HG03103 (cell line): ENCODE data around the gene SLC35G6.
"Not testable (repeated sequence)": the region's sequence is repeated elsewhere in the genome, so short reads cannot be mapped to it uniquely, and the experiment has no call there.

Experiments used
- ATAC-seq: cut with Tn5 transposase; IDR thresholded peaks from one replicate; pipeline ENCODE4 v1.9.1; 2021; ENCODE audit warnings: low read depth; ENCODE audit not compliant: unreplicated experiment

Gene SLC35G6

GRCh38 chr17:7481275-7481674 is at the start of gene SLC35G6:
Gene SLC35G6 (plus strand): TSS chr17:7481446. CDS start chr17:7481517, 71 bp downstream.
- not testable (repeated sequence) for ATAC-seq

- ATAC-seq: no peak
Measured at GRCh38 chr17:7432296-7432695, 49.0 kb upstream of the SLC35G6 start.

- ATAC-seq: peak; percentile 10
Measured at GRCh38 chr17:7435676-7436555, 45.3 kb upstream of the SLC35G6 start.

- no peak for ATAC-seq
Measured at GRCh38 chr17:7436556-7437368, 44.5 kb upstream of the SLC35G6 start.

GRCh38 chr17:7437369-7437863 is 43.8 kb upstream of the SLC35G6 start:
- no peak for ATAC-seq

GRCh38 chr17:7437950-7438614 is 43.2 kb upstream of the SLC35G6 start:
- ATAC-seq: no peak

- no peak for ATAC-seq
Measured at GRCh38 chr17:7438656-7439460, 42.4 kb upstream of the SLC35G6 start.

DNA sequence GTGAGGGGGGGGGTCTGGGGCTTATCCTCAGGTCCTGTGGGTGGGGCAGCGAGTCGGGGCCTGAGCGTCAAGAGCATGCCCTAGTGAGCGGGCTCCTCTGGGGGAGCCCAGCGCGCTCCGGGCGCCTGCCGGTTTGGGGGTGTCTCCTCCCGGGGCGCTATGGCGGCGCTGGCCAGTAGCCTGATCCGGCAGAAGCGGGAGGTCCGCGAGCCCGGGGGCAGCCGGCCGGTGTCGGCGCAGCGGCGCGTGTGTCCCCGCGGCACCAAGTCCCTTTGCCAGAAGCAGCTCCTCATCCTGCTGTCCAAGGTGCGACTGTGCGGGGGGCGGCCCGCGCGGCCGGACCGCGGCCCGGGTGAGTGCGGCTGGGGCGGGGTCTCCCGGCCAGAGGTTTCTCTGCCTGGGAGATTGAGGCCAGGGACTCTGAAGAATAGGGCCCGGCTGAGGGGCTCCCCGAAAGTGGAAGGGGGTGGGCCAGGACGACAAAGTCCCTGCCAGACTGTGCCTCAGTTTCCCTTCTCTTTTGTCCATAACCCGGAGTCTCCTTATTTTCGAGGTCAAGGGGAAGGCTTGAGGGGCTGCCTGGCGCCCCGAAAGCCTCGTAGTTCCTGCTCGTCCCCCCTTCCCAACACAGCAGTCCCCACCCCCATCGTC is 41.7 kb upstream of the SLC35G6 start, which contains the start of gene FGF11:
TSS of gene FGF11 (plus strand) at position 51 of the 651 bp plus-strand sequence. CDS start at position 160, 109 bp downstream.
- ATAC-seq: no peak

GRCh38 chr17:7440113-7440833 is 41.0 kb upstream of the SLC35G6 start:
- no peak for ATAC-seq

- ATAC-seq: no peak
Measured at GRCh38 chr17:7440834-7441195, 40.4 kb upstream of the SLC35G6 start.

GRCh38 chr17:7441266-7441665 is 40.0 kb upstream of the SLC35G6 start:
- no peak for ATAC-seq

DNA sequence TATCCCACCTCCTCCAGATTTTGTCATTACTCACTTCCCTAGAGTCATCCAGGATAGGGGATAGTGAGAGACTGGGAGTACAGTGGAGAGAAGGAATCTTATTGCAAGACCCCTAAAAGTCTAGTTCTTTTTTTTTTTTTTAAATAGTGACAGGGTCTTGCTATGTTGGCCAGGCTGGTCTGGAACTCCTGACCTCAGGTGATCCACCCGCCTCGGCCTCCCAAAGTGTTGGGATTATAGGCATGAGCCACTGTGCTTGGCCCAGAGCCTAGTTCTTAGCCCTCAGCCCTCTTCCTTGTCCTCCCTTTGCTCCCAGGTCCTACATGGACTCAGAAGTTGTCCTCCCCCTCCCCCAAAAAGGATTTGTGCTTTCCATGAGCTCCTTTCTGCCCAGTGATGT is 39.1 kb upstream of the SLC35G6 start:
- ATAC-seq: no peak

DNA sequence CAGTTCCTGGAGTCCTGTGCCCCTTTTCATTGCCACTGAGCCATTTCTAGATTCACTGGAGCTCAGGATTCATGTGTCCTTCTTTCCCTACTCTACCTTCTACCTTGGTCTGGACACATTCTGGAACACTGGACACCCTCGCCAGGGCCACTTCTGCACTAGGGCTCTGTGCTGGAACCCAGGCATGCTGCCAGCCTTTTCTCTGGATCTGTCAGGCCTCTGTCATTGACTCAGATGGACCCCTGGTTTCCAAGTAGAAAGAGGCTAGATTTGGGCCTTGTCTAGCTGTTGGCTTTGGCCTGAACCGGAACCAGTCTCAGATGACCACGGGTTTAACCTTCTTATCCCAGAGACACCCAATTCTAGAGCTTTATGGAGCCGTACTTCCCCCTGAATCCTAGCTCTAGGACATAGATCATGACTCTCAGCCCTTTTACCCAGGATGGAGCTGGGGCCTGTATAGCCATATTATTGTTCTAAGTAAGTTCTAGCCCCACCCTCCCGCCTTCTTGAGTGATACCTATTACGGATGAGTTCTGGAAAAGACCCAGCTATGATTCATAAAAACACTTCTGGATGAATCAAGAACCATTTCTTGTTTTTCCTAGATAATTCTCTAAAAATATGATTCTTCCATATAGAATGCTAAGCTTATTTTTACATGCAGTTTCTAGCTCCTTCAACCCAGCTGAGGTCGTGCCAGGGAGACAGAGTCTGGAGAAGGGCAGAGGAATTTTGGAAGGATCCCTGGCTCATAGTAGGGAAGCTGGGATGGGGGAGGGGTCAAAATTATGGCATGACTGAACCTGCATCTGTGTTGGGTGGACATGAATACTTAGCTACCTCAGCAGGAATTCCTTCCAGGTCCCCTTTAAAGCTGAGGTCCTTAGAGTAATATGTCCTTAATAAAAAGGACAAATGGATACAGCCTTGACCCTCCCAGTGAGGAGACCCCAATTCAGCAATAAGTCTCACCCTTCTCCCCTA is 37.5 kb upstream of the SLC35G6 start:
- no peak for ATAC-seq

DNA sequence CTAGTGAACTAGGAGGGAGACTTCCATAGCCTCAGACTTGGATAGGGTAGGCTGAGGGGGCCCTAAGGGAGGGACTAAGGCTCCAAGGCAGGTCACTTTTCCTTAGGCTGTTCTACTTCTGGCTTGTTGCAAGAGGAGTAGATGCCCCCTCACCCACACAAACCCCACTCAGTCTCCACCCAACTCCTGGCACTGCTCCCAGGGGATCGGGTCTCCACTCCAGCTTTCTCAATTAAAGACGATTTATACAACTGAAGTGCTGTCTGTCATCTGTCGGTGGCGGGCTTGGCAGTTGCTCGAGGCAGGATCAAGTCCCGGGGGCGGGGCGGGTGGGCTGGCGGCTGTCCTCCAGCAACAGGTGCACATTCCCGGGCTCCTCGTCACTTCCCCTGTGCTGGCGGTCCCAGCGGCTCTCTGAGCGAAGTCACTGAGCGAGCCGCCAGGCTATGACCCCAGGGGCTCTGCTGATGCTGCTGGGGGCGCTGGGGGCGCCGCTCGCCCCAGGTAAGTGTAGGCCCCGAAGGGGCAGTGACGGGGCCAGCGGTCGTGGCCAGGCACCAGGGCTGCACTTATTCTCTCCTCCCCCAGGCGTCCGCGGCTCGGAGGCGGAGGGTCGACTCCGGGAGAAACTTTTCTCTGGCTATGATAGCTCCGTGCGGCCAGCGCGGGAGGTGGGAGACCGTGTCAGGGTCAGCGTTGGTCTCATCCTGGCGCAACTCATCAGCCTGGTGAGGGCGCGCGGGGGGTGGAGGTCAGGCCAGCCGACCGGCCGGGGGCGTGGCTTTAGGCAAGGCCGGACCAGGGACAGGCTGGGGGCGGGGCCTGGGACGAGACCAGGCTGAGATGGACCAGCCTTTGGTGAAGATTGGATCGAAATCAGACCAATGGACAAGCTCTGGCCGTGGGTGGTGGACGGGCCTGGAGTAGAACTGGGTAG is 36.3 kb upstream of the SLC35G6 start, which contains the start of gene CHRNB1:
TSS of gene CHRNB1 (plus strand) at position 380 of the 937 bp plus-strand sequence. CDS start at position 447, 67 bp downstream.
- ATAC-seq: no peak

- ATAC-seq: no peak
Measured at GRCh38 chr17:7445619-7445968, 35.7 kb upstream of the SLC35G6 start.

- ATAC-seq: no peak
Measured at GRCh38 chr17:7448461-7448860, 32.8 kb upstream of the SLC35G6 start.
